Keratinocyte (primary cell): Measurements from ENCODE around the gene SH2D6. TPM values are rescaled to one million over a fixed set of nuclear protein-coding genes. Genes with fewer than 3 reads are reported as not detected.

Source experiments
- DNase-seq: peaks from one replicate; pipeline ENCODE4 v3.0.0-alpha.2; 2011; ENCODE audit warnings: low read depth, missing footprints, low spot score
- FAIRE-seq: peaks from 2 replicates; lab custom pipeline; 2011; peaks lifted over from hg19 to GRCh38; lab: Jason Lieb, UNC
- H2AFZ ChIP-seq: 2 replicates; pipeline ENCODE4 v1.6.0; 2012; ENCODE audit warnings: low read length, control low read depth, inconsistent platforms; ENCODE audit not compliant: control insufficient read depth
- H3K27ac ChIP-seq: 2 replicates; pipeline ENCODE4 v1.5.1; 2011; ENCODE audit warnings: low read length; ENCODE audit not compliant: control insufficient read depth, insufficient read depth
- H3K27me3 ChIP-seq: 3 replicates; pipeline ENCODE4 v1.6.0; 2011; ENCODE audit warnings: low read length; ENCODE audit not compliant: control insufficient read depth, insufficient read depth; ENCODE audit errors: extremely low read depth
- H3K36me3 ChIP-seq, 2 experiments: 2 replicates in 1 of 2; 3 replicates in 1 of 2; pipeline ENCODE4 v1.5.1; 2011; ENCODE audit warnings: low read length in 2 of 2, mild to moderate bottlenecking in 1 of 2; ENCODE audit not compliant: control insufficient read depth in 2 of 2, insufficient read depth in 2 of 2; ENCODE audit errors: extremely low read depth in 1 of 2
- H3K4me1 ChIP-seq: 3 replicates; pipeline ENCODE4 v1.5.1; 2011; ENCODE audit warnings: low read length; ENCODE audit not compliant: control insufficient read depth, insufficient read depth; ENCODE audit errors: extremely low read depth
- H3K4me2 ChIP-seq: 3 replicates; pipeline ENCODE4 v1.6.0; 2011; ENCODE audit warnings: low read depth, low read length; ENCODE audit not compliant: control insufficient read depth, insufficient read depth; ENCODE audit errors: extremely low read depth
- H3K4me3 ChIP-seq, 3 experiments: fragments of 200-600 bp in 1 of 3; sonication (generic) in 1 of 3; 2 replicates in 2 of 3; 3 replicates in 1 of 3; pipeline ENCODE4 v1.5.1; 2011 to 2016; ENCODE audit warnings: low read length in 3 of 3, mild to moderate bottlenecking in 3 of 3, control low read depth in 2 of 3, inconsistent platforms in 1 of 3, low read depth in 1 of 3, mixed read lengths in 1 of 3, mixed run types in 1 of 3, moderate library complexity in 1 of 3; ENCODE audit not compliant: control insufficient read depth in 2 of 3, insufficient read depth in 2 of 3; ENCODE audit errors: extremely low read depth in 1 of 3
- H3K79me2 ChIP-seq: 2 replicates; pipeline ENCODE4 v1.6.0; 2012; ENCODE audit warnings: low read length; ENCODE audit not compliant: control insufficient read depth, insufficient read depth
- H3K9ac ChIP-seq: 3 replicates; pipeline ENCODE4 v1.6.0; 2011; ENCODE audit warnings: low read length; ENCODE audit not compliant: control insufficient read depth, insufficient read depth; ENCODE audit errors: extremely low read depth
- H3K9me1 ChIP-seq: 3 replicates; pipeline ENCODE4 v1.6.0; 2011; ENCODE audit warnings: low read length; ENCODE audit not compliant: control insufficient read depth, insufficient read depth; ENCODE audit errors: extremely low read depth
- H3K9me3 ChIP-seq: 2 replicates; pipeline ENCODE4 v1.5.1; 2012; ENCODE audit warnings: low read depth, low read length; ENCODE audit not compliant: control insufficient read depth
- H4K20me1 ChIP-seq: 3 replicates; pipeline ENCODE4 v1.6.0; 2011; ENCODE audit warnings: low read length; ENCODE audit not compliant: control insufficient read depth, insufficient read depth; ENCODE audit errors: extremely low read depth
- EZH2 ChIP-seq: IDR thresholded peaks from one replicate; pipeline ENCODE4 v1.6.1; 2012; ENCODE audit warnings: inconsistent platforms, mild to moderate bottlenecking, low read length, moderate library complexity
- dilution Hi-C: fragments of 300-500 bp; cut with MboI; formaldehyde crosslinking; loops from one replicate; pipeline ENCODE4 v1.7.0; 2020; ENCODE audit warnings: low sequenced_read_pairs; ENCODE audit not compliant: extremely low pct_ligation_motif_present
- polyA plus RNA-seq, 5 experiments: library from polyadenylated mRNA; depleted of rRNA in 3 of 5; stranded (reverse) in 3 of 5; stranded (forward) in 1 of 5; unstranded in 1 of 5; fragments of >200 nt; gene quantifications; 1 replicate in 1 of 5; 2 replicates in 3 of 5; 3 replicates in 1 of 5; pipeline versions ENCODE4 v1.2.1 to v1.2.3, GENCODE V29; 2011 to 2012; ENCODE audit warnings: missing spikeins in 2 of 5, low read depth in 1 of 5, low replicate concordance in 1 of 5
- TF ChIP-seq, protein P1 (sequence below), 3 experiments: IDR thresholded peaks in 1 of 3; conservative IDR thresholded peaks in 1 of 3; optimal IDR thresholded peaks in 1 of 3; 2 replicates in 2 of 3; 3 replicates in 1 of 3; pipeline versions ENCODE3 to v1.5.1; 2011; ENCODE audit warnings: low read length in 3 of 3, mild to moderate bottlenecking in 3 of 3, moderate library complexity in 2 of 3, control low read depth in 1 of 3, inconsistent platforms in 1 of 3; ENCODE audit not compliant: insufficient read depth in 2 of 3; ENCODE audit errors: extremely low read depth in 1 of 3

Gene SH2D6
- polyA plus RNA-seq, 1 donor (not counting 4 experiments of a cell fraction or from before 2014, with no cell fraction given), result 0.10 TPM

DNA sequence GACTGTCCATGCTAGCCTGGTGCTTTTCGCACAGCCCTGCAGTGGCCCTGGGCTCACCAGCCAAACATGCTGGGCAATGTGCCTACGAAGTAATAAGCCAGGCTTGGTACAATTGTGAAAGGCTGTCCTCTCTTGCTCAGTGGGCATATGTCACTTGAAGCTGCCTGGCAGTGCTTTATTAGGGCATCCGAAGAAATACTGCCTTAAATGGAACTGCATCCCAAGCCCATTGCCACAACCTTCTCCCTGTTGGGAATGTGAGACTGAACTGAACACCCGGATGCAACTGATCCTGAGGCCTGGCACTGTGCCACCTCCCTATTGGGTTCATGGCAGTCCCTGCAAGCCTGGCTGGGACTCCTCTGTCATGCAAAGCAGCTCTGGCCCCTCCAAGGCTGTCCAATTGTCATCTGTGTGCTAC is 24.2 kb upstream of the SH2D6 start:
- FAIRE-seq (no peak), DNase-seq (no peak)
- H3K4me3 ChIP-seq, result no peak overlapping the region
- dilution Hi-C loops, result no loop called here
- H3K9me1 ChIP-seq, result no peaks in the 10 kb centered on the region
- no peak for TF ChIP-seq EZH2
- TF ChIP-seq, protein P1, sequence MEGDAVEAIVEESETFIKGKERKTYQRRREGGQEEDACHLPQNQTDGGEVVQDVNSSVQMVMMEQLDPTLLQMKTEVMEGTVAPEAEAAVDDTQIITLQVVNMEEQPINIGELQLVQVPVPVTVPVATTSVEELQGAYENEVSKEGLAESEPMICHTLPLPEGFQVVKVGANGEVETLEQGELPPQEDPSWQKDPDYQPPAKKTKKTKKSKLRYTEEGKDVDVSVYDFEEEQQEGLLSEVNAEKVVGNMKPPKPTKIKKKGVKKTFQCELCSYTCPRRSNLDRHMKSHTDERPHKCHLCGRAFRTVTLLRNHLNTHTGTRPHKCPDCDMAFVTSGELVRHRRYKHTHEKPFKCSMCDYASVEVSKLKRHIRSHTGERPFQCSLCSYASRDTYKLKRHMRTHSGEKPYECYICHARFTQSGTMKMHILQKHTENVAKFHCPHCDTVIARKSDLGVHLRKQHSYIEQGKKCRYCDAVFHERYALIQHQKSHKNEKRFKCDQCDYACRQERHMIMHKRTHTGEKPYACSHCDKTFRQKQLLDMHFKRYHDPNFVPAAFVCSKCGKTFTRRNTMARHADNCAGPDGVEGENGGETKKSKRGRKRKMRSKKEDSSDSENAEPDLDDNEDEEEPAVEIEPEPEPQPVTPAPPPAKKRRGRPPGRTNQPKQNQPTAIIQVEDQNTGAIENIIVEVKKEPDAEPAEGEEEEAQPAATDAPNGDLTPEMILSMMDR (optimal IDR thresholded peaks at IDR 0.05 in 1 of 3, IDR thresholded peaks at IDR 0.05 in 1 of 3, conservative IDR thresholded peaks at IDR 0.05 in 1 of 3; ENCODE audit: extremely low read depth in 1 of 3, insufficient read depth in 2 of 3, low read length in 3 of 3), result no peak
- H3K4me1 ChIP-seq, result peaks cover 8% of the 10 kb centered on the region
- H3K79me2 ChIP-seq, result no peaks in the 10 kb centered on the region
- H3K27me3 ChIP-seq, result no peaks in the 10 kb centered on the region
- H3K36me3 ChIP-seq, result peaks cover 42 to 61% of the 10 kb centered on the region in 2 experiments
- no peak overlapping the region for H3K27ac ChIP-seq
- no peak overlapping the region for H3K9ac ChIP-seq
- H4K20me1 ChIP-seq, result no peaks in the 10 kb centered on the region
- H2AFZ ChIP-seq, result no peak overlapping the region
- no peaks in the 10 kb centered on the region for H3K9me3 ChIP-seq
- H3K4me2 ChIP-seq, result no peak overlapping the region

GRCh38 chr2:85394976-85395375 is 23.5 kb upstream of the SH2D6 start:
- FAIRE-seq, result no peak
- TF ChIP-seq, protein P1 (optimal IDR thresholded peaks at IDR 0.05 in 1 of 3, IDR thresholded peaks at IDR 0.05 in 1 of 3, conservative IDR thresholded peaks at IDR 0.05 in 1 of 3; ENCODE audit: extremely low read depth in 1 of 3, insufficient read depth in 2 of 3, low read length in 3 of 3), result no peak
- no peak for TF ChIP-seq EZH2
- Histone ChIP-seq H4K20me1 (no peaks in the 10 kb centered on the region), H2AFZ (no peak overlapping the region), H3K4me1 (peaks cover 8% of the 10 kb centered on the region), H3K9me3 (no peaks in the 10 kb centered on the region), H3K4me2 (no peak overlapping the region), H3K9me1 (no peaks in the 10 kb centered on the region), H3K4me3 (no peak overlapping the region), H3K27me3 (no peaks in the 10 kb centered on the region), H3K79me2 (no peaks in the 10 kb centered on the region), H3K27ac (no peak overlapping the region), H3K9ac (no peak overlapping the region), H3K36me3 (peaks cover 43 to 62% of the 10 kb centered on the region in 2 experiments)
- no peak for DNase-seq
- dilution Hi-C loops, result no loop called here
